HCT116 (cell line): ENCODE results near the gene C10orf90. TPM values are rescaled to one million over a fixed set of nuclear protein-coding genes. Genes with fewer than 3 reads are reported as not detected.

Source experiments
- ATAC-seq: fragments of 200-7000 bp; cut with Tn5 transposase; 2 replicates; pipeline ENCODE4 v1.9.1; 2020; ENCODE audit warnings: mild to moderate bottlenecking, moderate library complexity
- BruUV-seq: library from RNA; stranded (reverse); fragments of 400-500 nt; replicated peaks from 2 replicates; lab custom pipeline; 2021; lab: Mats Ljungman, UMichigan
- CTCF ChIA-PET: fragments of 300-600 bp; sonication (Branson Sonifier 250); formaldehyde crosslinking; loops from one replicate; lab custom pipeline; 2021; ENCODE audit warnings: antibody characterized with exemption; lab: Charles Lee
- POLR2A ChIA-PET: fragments of 300-600, 350-600 bp; sonication (Branson Sonifier 250); formaldehyde crosslinking; loops from one replicate; lab custom pipeline; 2021; ENCODE audit warnings: antibody characterized with exemption; lab: Charles Lee
- RAD21 ChIA-PET, 2 experiments: fragments of 300-600 bp; sonication (Branson Sonifier 250); formaldehyde crosslinking; loops; one replicate each; lab custom pipeline; 2023; ENCODE audit warnings: low total read pairs in 2 of 2; ENCODE audit not compliant: uncharacterized antibody in 2 of 2, unreplicated experiment in 2 of 2, low non-redundant PET in 1 of 2; lab: Charles Lee
- DNase-seq: peaks from one replicate; pipeline ENCODE4 v3.0.0-alpha.2; 2010; ENCODE audit warnings: low read depth, low spot score
- H2AFZ ChIP-seq: fragments of 200-600 bp; shearing (Covaris generic), sonication (generic); 2 replicates; pipeline ENCODE4 v1.6.1; 2017; ENCODE audit warnings: low read depth, mixed run types, mixed read lengths, antibody characterized with exemption, low read length; ENCODE audit not compliant: poor library complexity, severe bottlenecking
- H3K27ac ChIP-seq: 2 replicates; pipeline ENCODE4 v1.5.1; 2012; ENCODE audit warnings: low read depth, low read length
- H3K27me3 ChIP-seq: fragments of 200-600 bp; sonication (generic); 2 replicates; pipeline ENCODE4 v1.6.1; 2016; ENCODE audit warnings: mixed run types, low read length, mixed read lengths; ENCODE audit not compliant: insufficient read depth
- H3K36me3 ChIP-seq, 2 experiments: fragments of 200-500 bp in 1 of 2; fragments of 200-600 bp in 1 of 2; sonication (Bioruptor generic) in 1 of 2; sonication (generic) in 1 of 2; 2 replicates each; pipeline versions ENCODE4 v1.5.1 to v1.6.1; 2014 to 2016; ENCODE audit warnings: low read length in 2 of 2, inconsistent platforms in 1 of 2, mixed read lengths in 1 of 2, mixed run types in 1 of 2; ENCODE audit not compliant: insufficient read depth in 2 of 2, control insufficient read depth in 1 of 2
- H3K4me1 ChIP-seq, 2 experiments: fragments of 200-600 bp in 1 of 2; sonication (generic) in 1 of 2; 2 replicates each; pipeline versions ENCODE4 v1.5.1 to v1.6.1; 2012 to 2017; ENCODE audit warnings: low read length in 2 of 2, inconsistent platforms in 1 of 2, mild to moderate bottlenecking in 1 of 2, mixed read lengths in 1 of 2, mixed run types in 1 of 2, moderate library complexity in 1 of 2; ENCODE audit not compliant: insufficient read depth in 2 of 2, control insufficient read depth in 1 of 2
- H3K4me2 ChIP-seq: fragments of 200-600 bp; sonication (generic); 2 replicates; pipeline ENCODE4 v1.6.1; 2017; ENCODE audit warnings: mixed run types, low read length, mixed read lengths
- H3K4me3 ChIP-seq, 2 experiments: fragments of 200-600 bp in 1 of 2; sonication (generic) in 1 of 2; replicated peaks in 1 of 2; 2 replicates each; pipeline ENCODE4 v1.5.1; 2011 to 2016; ENCODE audit warnings: low read length in 2 of 2, control low read depth in 1 of 2, low read depth in 1 of 2, mild to moderate bottlenecking in 1 of 2, mixed read lengths in 1 of 2, mixed run types in 1 of 2
- H3K79me2 ChIP-seq: fragments of 200-600 bp; sonication (generic); 2 replicates; pipeline ENCODE4 v1.6.1; 2017; ENCODE audit warnings: mild to moderate bottlenecking, mixed run types, low read length, moderate library complexity, mixed read lengths; ENCODE audit not compliant: insufficient read depth
- H3K9ac ChIP-seq: fragments of 200-600 bp; sonication (generic); 2 replicates; pipeline ENCODE4 v1.6.1; 2016; ENCODE audit warnings: low read length, mixed read lengths
- H3K9me2 ChIP-seq: fragments of 200-600 bp; sonication (generic), shearing (Covaris generic); 2 replicates; pipeline ENCODE4 v1.6.1; 2017; ENCODE audit warnings: mixed run types, mild to moderate bottlenecking, moderate library complexity; ENCODE audit not compliant: insufficient read depth
- H3K9me3 ChIP-seq, 2 experiments: fragments of 200-500 bp in 1 of 2; fragments of 200-600 bp in 1 of 2; sonication (Bioruptor generic) in 1 of 2; sonication (generic) in 1 of 2; 2 replicates each; pipeline ENCODE4 v1.6.1; 2014 to 2017; ENCODE audit warnings: low read length in 2 of 2, mixed read lengths in 2 of 2, inconsistent platforms in 1 of 2, low read depth in 1 of 2, mild to moderate bottlenecking in 1 of 2, mixed run types in 1 of 2, moderate library complexity in 1 of 2; ENCODE audit not compliant: control insufficient read depth in 1 of 2, insufficient read depth in 1 of 2
- H4K20me1 ChIP-seq: fragments of 200-600 bp; sonication (generic), shearing (Covaris generic); 2 replicates; pipeline ENCODE4 v1.6.1; 2017; ENCODE audit warnings: mixed run types, mild to moderate bottlenecking, moderate library complexity; ENCODE audit not compliant: insufficient read depth
- CBX3 ChIP-seq: IDR thresholded peaks from 2 replicates; pipeline ENCODE4 v1.6.1; 2012; ENCODE audit warnings: low read depth
- ELF1 ChIP-seq: IDR thresholded peaks from 2 replicates; pipeline ENCODE4 v1.6.1; 2012; ENCODE audit warnings: low read depth, borderline replicate concordance
- FOSL1 ChIP-seq: IDR thresholded peaks from 2 replicates; pipeline ENCODE4 v1.6.1; 2012; ENCODE audit warnings: low read depth
- JUND ChIP-seq: IDR thresholded peaks from 2 replicates; pipeline ENCODE4 v1.6.1; 2012
- POLR2AphosphoS5 ChIP-seq: IDR thresholded peaks from 2 replicates; pipeline ENCODE4 v1.6.1; 2011; ENCODE audit warnings: mild to moderate bottlenecking, low read depth, low read length, moderate library complexity
- RAD21 ChIP-seq: IDR thresholded peaks from 2 replicates; pipeline ENCODE4 v1.6.1; 2012; ENCODE audit warnings: low read depth, mild to moderate bottlenecking
- REST ChIP-seq: IDR thresholded peaks from 2 replicates; pipeline ENCODE4 v1.6.1; 2012; ENCODE audit warnings: low read depth
- TCF7L2 ChIP-seq: IDR thresholded peaks from 2 replicates; pipeline ENCODE4 v1.7.0; 2011; ENCODE audit warnings: borderline replicate concordance, inconsistent platforms; ENCODE audit not compliant: insufficient read depth, insufficient read length; ENCODE audit errors: extremely low read depth
- intact Hi-C: fragments of 100-400 bp; cut with micrococcal nuclease; formaldehyde crosslinking; loops from 2 replicates; pipeline ENCODE4 v1.10.0; 2022
- total RNA-seq: library from RNA; stranded (reverse); gene quantifications from one replicate; pipeline ENCODE4 v1.2.1, GENCODE V29; 2021; ENCODE audit not compliant: unreplicated experiment
- TF ChIP-seq, protein P1 (sequence below): IDR thresholded peaks from 2 replicates; pipeline ENCODE4 v1.6.1; 2012
- TF ChIP-seq, protein P2 (sequence below), 3 experiments: fragments of 200-600 bp in 1 of 3; sonication (generic) in 1 of 3; IDR thresholded peaks in 2 of 3; conservative IDR thresholded peaks in 1 of 3; 2 replicates each; pipeline ENCODE4 v1.5.1; 2012 to 2017; ENCODE audit warnings: low read depth in 2 of 3, low read length in 2 of 3, antibody characterized with exemption in 1 of 3, borderline replicate concordance in 1 of 3, control low read depth in 1 of 3, mild to moderate bottlenecking in 1 of 3, mixed read lengths in 1 of 3, mixed run types in 1 of 3, moderate library complexity in 1 of 3; ENCODE audit not compliant: insufficient read depth in 1 of 3

Gene C10orf90
- total RNA-seq, 1 experiment from 2014 or later: not detected

- Histone ChIP-seq H3K9ac (no peak overlapping the region), H3K27me3 (peaks cover 26% of the 10 kb centered on the region; the same call in 1 of the 2 replicates), H3K79me2 (no peaks in the 10 kb centered on the region), H3K4me3 (no peak overlapping the region), H2AFZ (no peak overlapping the region), H3K9me2 (no peaks in the 10 kb centered on the region), H3K36me3 (no peaks in the 10 kb centered on the region), H3K27ac (no peak overlapping the region), H3K9me3 (no peaks in the 10 kb centered on the region), H3K4me2 (no peak overlapping the region), H4K20me1 (no peaks in the 10 kb centered on the region), H3K4me1 (peaks cover 2 to 5% of the 10 kb centered on the region in 2 experiments; a peak in 1 of 4 replicates)
- intact Hi-C loops: no loop called here
- POLR2A ChIA-PET: no interaction called here
- DNase-seq: no peak
- CTCF ChIA-PET: no interaction called here
- no TSS peak for BruUV-seq
- no peak for TF ChIP-seq RAD21
- no peak for ATAC-seq
- RAD21 ChIA-PET: no interaction called here
Measured at GRCh38 chr10:126518218-126519080, 152.0 kb downstream of the C10orf90 start.

- ATAC-seq (no peak), DNase-seq (no peak)
- no peak overlapping the region for H3K9ac ChIP-seq
- H3K27me3 ChIP-seq: peaks cover 36% of the 10 kb centered on the region
- ChIA-PET RAD21 (no interaction called here), CTCF (no interaction called here), POLR2A (no interaction called here)
- H3K9me2 ChIP-seq: no peaks in the 10 kb centered on the region
- H3K4me1 ChIP-seq: peaks cover 2 to 5% of the 10 kb centered on the region in 2 experiments; a peak in 1 of 4 replicates
- H3K4me3 ChIP-seq: no peak overlapping the region
- H4K20me1 ChIP-seq: no peaks in the 10 kb centered on the region
- no peak overlapping the region for H3K27ac ChIP-seq
- H3K9me3 ChIP-seq: no peaks in the 10 kb centered on the region
- H3K79me2 ChIP-seq: no peaks in the 10 kb centered on the region
- no TSS peak for BruUV-seq
- intact Hi-C loops: no loop called here
- H3K4me2 ChIP-seq: no peak overlapping the region
- no peaks in the 10 kb centered on the region for H3K36me3 ChIP-seq
- H2AFZ ChIP-seq: no peak overlapping the region
- TF ChIP-seq JUND (no peak), TCF7L2 (no peak), FOSL1 (no peak), ELF1 (no peak), POLR2AphosphoS5 (no peak), REST (no peak), CBX3 (no peak)
- TF ChIP-seq, protein P1, sequence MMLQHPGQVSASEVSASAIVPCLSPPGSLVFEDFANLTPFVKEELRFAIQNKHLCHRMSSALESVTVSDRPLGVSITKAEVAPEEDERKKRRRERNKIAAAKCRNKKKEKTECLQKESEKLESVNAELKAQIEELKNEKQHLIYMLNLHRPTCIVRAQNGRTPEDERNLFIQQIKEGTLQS: no peak
- TF ChIP-seq, protein P2, sequence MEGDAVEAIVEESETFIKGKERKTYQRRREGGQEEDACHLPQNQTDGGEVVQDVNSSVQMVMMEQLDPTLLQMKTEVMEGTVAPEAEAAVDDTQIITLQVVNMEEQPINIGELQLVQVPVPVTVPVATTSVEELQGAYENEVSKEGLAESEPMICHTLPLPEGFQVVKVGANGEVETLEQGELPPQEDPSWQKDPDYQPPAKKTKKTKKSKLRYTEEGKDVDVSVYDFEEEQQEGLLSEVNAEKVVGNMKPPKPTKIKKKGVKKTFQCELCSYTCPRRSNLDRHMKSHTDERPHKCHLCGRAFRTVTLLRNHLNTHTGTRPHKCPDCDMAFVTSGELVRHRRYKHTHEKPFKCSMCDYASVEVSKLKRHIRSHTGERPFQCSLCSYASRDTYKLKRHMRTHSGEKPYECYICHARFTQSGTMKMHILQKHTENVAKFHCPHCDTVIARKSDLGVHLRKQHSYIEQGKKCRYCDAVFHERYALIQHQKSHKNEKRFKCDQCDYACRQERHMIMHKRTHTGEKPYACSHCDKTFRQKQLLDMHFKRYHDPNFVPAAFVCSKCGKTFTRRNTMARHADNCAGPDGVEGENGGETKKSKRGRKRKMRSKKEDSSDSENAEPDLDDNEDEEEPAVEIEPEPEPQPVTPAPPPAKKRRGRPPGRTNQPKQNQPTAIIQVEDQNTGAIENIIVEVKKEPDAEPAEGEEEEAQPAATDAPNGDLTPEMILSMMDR (IDR thresholded peaks at IDR 0.05 in 2 of 3, conservative IDR thresholded peaks at IDR 0.05 in 1 of 3; ENCODE audit: borderline replicate concordance in 1 of 3, insufficient read depth in 1 of 3, low read depth in 2 of 3, low read length in 2 of 3): no peak
Measured at GRCh38 chr10:126516515-126516914, 154.0 kb downstream of the C10orf90 start.
